ENCODE results near the gene HTRA3.

DNA sequence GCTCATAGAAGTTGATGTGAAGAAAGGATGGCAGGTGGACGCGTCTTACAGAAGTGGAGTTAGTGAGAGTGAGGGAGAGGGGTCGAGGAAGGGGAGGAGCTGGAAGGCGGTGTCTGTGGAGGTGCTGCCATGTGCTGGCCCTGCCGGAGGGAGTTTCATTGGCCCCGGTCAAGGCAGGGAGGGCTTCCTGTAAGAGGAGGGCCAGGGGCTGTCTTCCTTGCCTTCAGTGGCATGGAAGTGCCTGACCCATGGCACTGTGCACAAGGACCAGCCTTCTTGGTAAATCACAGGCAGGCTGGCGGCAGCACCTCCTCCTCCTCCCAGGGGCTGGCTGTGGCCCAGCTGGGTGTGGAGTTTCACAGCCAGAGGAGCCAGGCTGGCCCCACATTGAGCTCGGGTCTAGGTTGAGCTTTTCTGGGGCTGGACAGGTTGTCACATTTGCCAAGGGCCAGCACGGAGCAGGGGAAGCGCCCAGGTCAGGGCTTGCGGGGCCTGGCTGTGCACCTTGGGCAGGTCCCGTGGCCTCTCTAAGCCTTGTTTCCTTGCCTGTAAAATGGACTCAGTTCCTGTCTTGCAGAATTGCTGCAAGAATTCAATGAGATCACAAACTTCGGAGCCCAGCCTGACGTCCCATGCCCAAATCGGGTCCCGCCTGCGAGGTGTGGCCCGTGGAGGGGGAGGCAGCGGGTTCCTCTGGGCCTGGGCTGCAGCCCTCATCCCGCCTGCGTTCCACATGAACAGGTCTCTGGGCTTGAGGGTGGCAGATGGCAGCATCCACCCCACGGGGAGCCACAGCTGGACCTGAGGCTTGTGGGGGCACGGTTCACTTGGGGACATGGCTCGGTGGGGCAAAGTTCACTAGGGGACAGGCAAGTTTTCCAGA, 7.0 kb downstream of the HTRA3 start:
- TF ChIP-seq, protein P1, sequence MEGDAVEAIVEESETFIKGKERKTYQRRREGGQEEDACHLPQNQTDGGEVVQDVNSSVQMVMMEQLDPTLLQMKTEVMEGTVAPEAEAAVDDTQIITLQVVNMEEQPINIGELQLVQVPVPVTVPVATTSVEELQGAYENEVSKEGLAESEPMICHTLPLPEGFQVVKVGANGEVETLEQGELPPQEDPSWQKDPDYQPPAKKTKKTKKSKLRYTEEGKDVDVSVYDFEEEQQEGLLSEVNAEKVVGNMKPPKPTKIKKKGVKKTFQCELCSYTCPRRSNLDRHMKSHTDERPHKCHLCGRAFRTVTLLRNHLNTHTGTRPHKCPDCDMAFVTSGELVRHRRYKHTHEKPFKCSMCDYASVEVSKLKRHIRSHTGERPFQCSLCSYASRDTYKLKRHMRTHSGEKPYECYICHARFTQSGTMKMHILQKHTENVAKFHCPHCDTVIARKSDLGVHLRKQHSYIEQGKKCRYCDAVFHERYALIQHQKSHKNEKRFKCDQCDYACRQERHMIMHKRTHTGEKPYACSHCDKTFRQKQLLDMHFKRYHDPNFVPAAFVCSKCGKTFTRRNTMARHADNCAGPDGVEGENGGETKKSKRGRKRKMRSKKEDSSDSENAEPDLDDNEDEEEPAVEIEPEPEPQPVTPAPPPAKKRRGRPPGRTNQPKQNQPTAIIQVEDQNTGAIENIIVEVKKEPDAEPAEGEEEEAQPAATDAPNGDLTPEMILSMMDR (IDR thresholded peaks at IDR 0.05 in 8 of 11, conservative IDR thresholded peaks at IDR 0.05 in 3 of 11): no peak
- TF ChIP-seq POLR2A (IDR thresholded peaks at IDR 0.05): no peak
